HepG2 (cell line): ENCODE data around the gene RPL3. TPM values are rescaled to one million over a fixed set of nuclear protein-coding genes. Genes with fewer than 3 reads are reported as not detected.

Source experiments
- ATAC-seq: fragments of 200-7000 bp; cut with Tn5 transposase; 3 replicates; pipeline ENCODE4 v1.9.1; 2020; ENCODE audit warnings: mild to moderate bottlenecking, moderate library complexity
- BruUV-seq: library from RNA; stranded (reverse); fragments of 400-500 nt; replicated peaks from 2 replicates; lab custom pipeline; 2021; lab: Mats Ljungman, UMichigan
- CTCF ChIA-PET: fragments of 300-600 bp; formaldehyde crosslinking; extraction: SDS; loops from one replicate; lab custom pipeline; 2021; ENCODE audit warnings: low total read pairs, inconsistent platforms, low intra/inter-chr PET ratio; lab: Yijun Ruan, JAX
- POLR2A ChIA-PET: fragments of 350-600 bp; sonication (Branson Sonifier 250); formaldehyde crosslinking; loops from one replicate; lab custom pipeline; 2020; ENCODE audit warnings: antibody characterized with exemption, inconsistent platforms; lab: Yijun Ruan, JAX
- DNase-seq: peaks from one replicate; pipeline ENCODE4 v3.0.0-alpha.2; 2015; ENCODE audit warnings: low spot score
- FAIRE-seq: peaks from 3 replicates; lab custom pipeline; 2011; peaks lifted over from hg19 to GRCh38; lab: Jason Lieb, UNC
- H2AFZ ChIP-seq: one replicate; pipeline ENCODE4 v1.6.1; 2011; ENCODE audit warnings: low read length, inconsistent platforms
- H3K27ac ChIP-seq: fragments of 300-600 bp; 3 replicates; pipeline ENCODE4 v1.8.0; 2011; ENCODE audit warnings: mixed run types, mild to moderate bottlenecking, mixed read lengths, low read length, inconsistent platforms; ENCODE audit not compliant: insufficient read depth; ENCODE audit errors: extremely low read length
- H3K27me3 ChIP-seq, 2 experiments: fragments of 200-600 bp in 1 of 2; 2 replicates in 1 of 2; 3 replicates in 1 of 2; pipeline versions ENCODE4 v1.6.0 to v1.8.0; 2011; ENCODE audit warnings: low read length in 2 of 2, mild to moderate bottlenecking in 2 of 2, moderate library complexity in 2 of 2, inconsistent platforms in 1 of 2; ENCODE audit not compliant: insufficient read depth in 2 of 2, control insufficient read depth in 1 of 2
- H3K36me3 ChIP-seq, 2 experiments: fragments of 200-600 bp in 1 of 2; replicated peaks in 1 of 2; 2 replicates in 1 of 2; 3 replicates in 1 of 2; pipeline versions ENCODE4 v1.5.1 to v1.8.0; 2011; ENCODE audit warnings: low read length in 2 of 2, inconsistent platforms in 1 of 2; ENCODE audit not compliant: insufficient read depth in 2 of 2, control insufficient read depth in 1 of 2
- H3K4me1 ChIP-seq: 2 replicates; pipeline ENCODE4 v1.5.1; 2012; ENCODE audit warnings: low read length, inconsistent platforms; ENCODE audit not compliant: insufficient read depth
- H3K4me2 ChIP-seq: 2 replicates; pipeline ENCODE4 v1.6.0; 2011; ENCODE audit warnings: low read depth, low read length, inconsistent platforms
- H3K4me3 ChIP-seq, 3 experiments: fragments of 200-600 bp in 1 of 3; sonication (generic), shearing (Covaris generic) in 1 of 3; replicated peaks in 1 of 3; 2 replicates each; pipeline ENCODE4 v1.5.1; 2011 to 2016; ENCODE audit warnings: low read length in 3 of 3, inconsistent platforms in 2 of 3, low read depth in 2 of 3, mild to moderate bottlenecking in 2 of 3, control low read depth in 1 of 3, mixed read lengths in 1 of 3; ENCODE audit not compliant: insufficient read depth in 1 of 3
- H3K79me2 ChIP-seq: one replicate; pipeline ENCODE4 v1.6.1; 2011; ENCODE audit warnings: low read length, inconsistent platforms; ENCODE audit not compliant: insufficient read depth
- H3K9ac ChIP-seq: 2 replicates; pipeline ENCODE4 v1.6.0; 2011; ENCODE audit warnings: mild to moderate bottlenecking, low read depth, low read length, inconsistent platforms; ENCODE audit not compliant: insufficient read depth
- H3K9me3 ChIP-seq: 2 replicates; pipeline ENCODE4 v1.5.1; 2012; ENCODE audit warnings: mild to moderate bottlenecking, low read length
- H4K20me1 ChIP-seq: 2 replicates; pipeline ENCODE4 v1.6.0; 2011; ENCODE audit warnings: inconsistent platforms, mild to moderate bottlenecking, low read length, moderate library complexity; ENCODE audit not compliant: insufficient read depth
- AGO1 ChIP-seq: fragments of 200-400 bp; formaldehyde crosslinking; IDR thresholded peaks from 2 replicates; pipeline ENCODE4 v1.6.1; 2017; ENCODE audit warnings: mild to moderate bottlenecking, low read depth, low read length, moderate library complexity; ENCODE audit not compliant: poor library complexity, severe bottlenecking
- KDM6A ChIP-seq: IDR thresholded peaks from 2 replicates; pipeline ENCODE4 v1.6.1; 2016; ENCODE audit warnings: low read depth
- PITX1 ChIP-seq: sonication (generic); formaldehyde crosslinking; IDR thresholded peaks from 2 replicates; pipeline ENCODE4 v1.5.1; 2020; ENCODE audit warnings: mild to moderate bottlenecking, missing genetic modification reagents
- POLR2AphosphoS2 ChIP-seq: IDR thresholded peaks from 2 replicates; pipeline ENCODE4 v1.6.1; 2011; ENCODE audit warnings: low read depth, low read length, improper control_type of control experiment
- PRDM15 ChIP-seq: sonication (generic); formaldehyde crosslinking; IDR thresholded peaks from 2 replicates; pipeline ENCODE4 v1.4.0; 2020; ENCODE audit warnings: missing genetic modification reagents
- RARG ChIP-seq: sonication (generic); formaldehyde crosslinking; IDR thresholded peaks from 2 replicates; pipeline ENCODE4 v1.4.0; 2020; ENCODE audit warnings: low read depth, mild to moderate bottlenecking, missing genetic modification reagents
- RFX5 ChIP-seq: IDR thresholded peaks from 2 replicates; pipeline ENCODE4 v1.6.1; 2011; ENCODE audit warnings: low read depth, low read length, improper control_type of control experiment
- SALL2 ChIP-seq: sonication (generic); formaldehyde crosslinking; IDR thresholded peaks from 2 replicates; pipeline ENCODE4 v1.8.1; 2023; ENCODE audit warnings: mild to moderate bottlenecking, missing genetic modification reagents, inconsistent platforms
- ZHX2 ChIP-seq, 2 experiments: sonication (generic) in 1 of 2; formaldehyde crosslinking in 1 of 2; IDR thresholded peaks; 2 replicates each; pipeline versions ENCODE4 v1.6.1 to v1.9.0; 2014 to 2022; ENCODE audit warnings: antibody characterized with exemption in 1 of 2, borderline replicate concordance in 1 of 2, inconsistent platforms in 1 of 2, low read depth in 1 of 2, missing genetic modification reagents in 1 of 2
- ZNF138 ChIP-seq: sonication (generic); formaldehyde crosslinking; IDR thresholded peaks from 2 replicates; pipeline ENCODE4 v1.5.0; 2020; ENCODE audit warnings: mild to moderate bottlenecking, low read depth, missing genetic modification reagents
- WGBS: methylation state at CpG from one replicate; pipeline ENCODE4 v1.1.6; 2017; ENCODE audit warnings: low lambda C conversion rate; 5-methylcytosine and 5-hydroxymethylcytosine counted together
- in situ Hi-C: cut with HindIII; loops from 2 replicates; pipeline ENCODE4 v1.10.0; 2017; ENCODE audit warnings: low pct_unique_long_range_greater_than_20kb; ENCODE audit not compliant: extremely low pct_ligation_motif_present
- intact Hi-C: fragments of 100-400 bp; cut with micrococcal nuclease; formaldehyde crosslinking; loops from one replicate; pipeline ENCODE4 v1.10.0; 2022; ENCODE audit not compliant: unreplicated experiment
- polyA plus RNA-seq, 8 experiments: library from polyadenylated mRNA; depleted of rRNA in 3 of 8; stranded (reverse) in 7 of 8; unstranded in 1 of 8; fragments of >200 nt; fragmentation: Illumina TruSeq in 4 of 8; extraction: Trizol in 4 of 8; gene quantifications; 2 replicates each; pipeline versions ENCODE4 v1.2.1 to v1.2.3, GENCODE V29; 2011 to 2016; ENCODE audit warnings: low read depth in 4 of 8, missing spikeins in 1 of 8, mixed read lengths in 1 of 8; ENCODE audit not compliant: insufficient read depth in 1 of 8
- total RNA-seq, 5 experiments: library from RNA; depleted of rRNA; stranded (reverse); fragments of >200 nt; fragmentation: Illumina TruSeq; extraction: Trizol; gene quantifications; 2 replicates each; pipeline ENCODE4 v1.2.3, GENCODE V29; 2016; ENCODE audit warnings: low read depth in 1 of 5

The RPL3 gene
- total and polyA plus RNA-seq, 2 of the 13 experiments (the other 11 are each of a cell fraction or from before 2014, with no cell fraction given), result 1,051 to 3,279 TPM

- TF ChIP-seq PRDM15 (CRISPR knock-in tag), result no peak
- TF ChIP-seq PITX1 (CRISPR knock-in tag), result no peak
- no peak for TF ChIP-seq SALL2
- no peak for TF ChIP-seq KDM6A (CRISPR knock-in tag)
These were observed 21.0 kb downstream of the RPL3 start (continued) for GRCh38 chr22:39298241-39298987.

GRCh38 chr22:39297490-39298240 is 21.8 kb downstream of the RPL3 start:
- in situ Hi-C loops (no loop called here), intact Hi-C loops (loop anchor here (5.0 kb wide), 1 partner anchor 55 kb away; the partner anchor contains the start of gene PDGFB)
- peak overlapping the region; percentile 42 for H3K27ac ChIP-seq
- H3K79me2 ChIP-seq, result no peaks in the 10 kb centered on the region
- no peaks in the 10 kb centered on the region for H4K20me1 ChIP-seq
- DNase-seq (no peak), ATAC-seq (peak; percentile 39), FAIRE-seq (no peak)
- peak overlapping the region; percentile 82 for H3K4me2 ChIP-seq
- 0% methylated on average over 11 of the region's 18 CpGs for WGBS
- peak overlapping the region; percentile 26 to 66 (median 41) for H3K4me3 ChIP-seq
- H3K9me3 ChIP-seq, result no peaks in the 10 kb centered on the region
- no peaks in the 10 kb centered on the region for H3K36me3 ChIP-seq
- BruUV-seq, result no TSS peak
- H3K4me1 ChIP-seq, result peaks cover 100% of the 10 kb centered on the region
- no peak overlapping the region for H2AFZ ChIP-seq
- ChIA-PET CTCF (no interaction called here), POLR2A (interaction anchor here (0.6 to 4.5 kb wide), 5 partner anchors 14 to 283 kb away, joined by 3 to 40 read pairs (median 4); partner anchors contain the start of genes PDGFB and RPL3)
- H3K9ac ChIP-seq, result peak overlapping the region; percentile 39; the same call in 1 of the 2 replicates
- no peaks in the 10 kb centered on the region; a peak in 2 of 5 replicates for H3K27me3 ChIP-seq
- TF ChIP-seq POLR2AphosphoS2, result no peak
- TF ChIP-seq ZNF138 (CRISPR knock-in tag), result no peak
- no peak for TF ChIP-seq AGO1
- TF ChIP-seq RFX5, result no peak
- TF ChIP-seq RARG (CRISPR knock-in tag), result no peak
- TF ChIP-seq ZHX2 (IDR thresholded peaks at IDR 0.05; ENCODE audit: low read depth), result no peak
- TF ChIP-seq ZHX2 (CRISPR knock-in tag; IDR thresholded peaks at IDR 0.05; ENCODE audit: borderline replicate concordance), result no peak
